ENCODE measurements around the gene HBM. TPM values are rescaled to one million over a fixed set of nuclear protein-coding genes. Genes with fewer than 3 reads are reported as not detected.
"Not testable (repeated sequence)": the region's sequence is repeated elsewhere in the genome, so short reads cannot be mapped to it uniquely, and the experiment has no call there.

HBM gene
- total RNA-seq, 2 donors from 2014 or later = not detected

DNA sequence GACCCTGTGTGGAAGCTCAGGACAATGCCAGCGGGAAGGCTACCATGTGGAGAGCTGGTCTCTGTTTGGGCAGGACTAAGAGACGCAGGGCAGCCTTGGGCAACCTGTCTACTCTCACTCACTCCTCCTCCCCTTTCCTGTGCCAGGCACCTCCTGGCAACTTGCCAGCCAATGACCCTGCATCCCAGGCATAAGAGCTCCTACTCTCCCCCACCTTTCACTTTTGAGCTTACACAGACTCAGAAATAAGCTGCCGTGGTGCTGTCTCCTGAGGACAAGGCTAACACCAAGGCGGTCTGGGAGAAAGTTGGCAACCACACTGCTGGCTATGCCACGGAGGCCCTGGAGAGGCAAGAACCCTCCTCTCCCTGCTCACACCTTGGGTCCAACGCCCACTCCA lies 2.6 kb downstream of the HBM start:
- DNase-seq (ENCODE audit: low spot score) = no peak
- ATAC-seq = no peak
- no peak overlapping the region for H3K4me3 Mint-ChIP-seq
- peaks cover 0 to 3% of the 10 kb centered on the region in 2 donors for H3K4me1 Mint-ChIP-seq (ENCODE audit: low read depth in 2 of 2)
- H3K36me3 Mint-ChIP-seq = no peaks in the 10 kb centered on the region
- no peak overlapping the region for H3K27ac Mint-ChIP-seq
- peaks cover 17 to 18% of the 10 kb centered on the region in 2 donors for H3K27me3 Mint-ChIP-seq
- no peaks in the 10 kb centered on the region for H3K9me3 Mint-ChIP-seq

DNA sequence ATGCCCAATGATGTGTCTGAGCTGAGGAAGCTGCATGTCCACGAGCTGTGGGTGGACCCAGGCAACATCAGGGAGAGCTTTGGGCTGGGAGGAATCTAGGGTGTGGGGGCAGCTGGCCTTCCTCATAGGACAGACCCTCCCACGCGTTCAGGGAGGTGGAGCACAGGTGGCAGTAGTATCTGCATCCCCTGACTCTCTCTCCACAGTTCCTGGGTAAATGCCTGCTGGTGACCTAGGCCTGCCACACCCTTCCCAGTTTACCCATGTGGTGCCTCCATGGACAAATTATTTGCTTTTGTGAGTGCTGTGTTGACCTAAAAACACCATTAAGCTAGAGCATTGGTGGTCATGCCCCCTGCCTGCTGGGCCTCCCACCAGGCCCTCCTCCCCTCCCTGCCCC lies 3.2 kb downstream of the HBM start:
- no peak for ATAC-seq
- no peak for DNase-seq (ENCODE audit: low spot score)
- Mint-ChIP-seq H3K4me1 (ENCODE audit: low read depth in 2 of 2) (peaks cover 0 to 6% of the 10 kb centered on the region in 2 donors), H3K27ac (no peak overlapping the region), H3K4me3 (no peak overlapping the region), H3K36me3 (no peaks in the 10 kb centered on the region), H3K9me3 (no peaks in the 10 kb centered on the region), H3K27me3 (peaks cover 17 to 21% of the 10 kb centered on the region in 2 donors)

DNA sequence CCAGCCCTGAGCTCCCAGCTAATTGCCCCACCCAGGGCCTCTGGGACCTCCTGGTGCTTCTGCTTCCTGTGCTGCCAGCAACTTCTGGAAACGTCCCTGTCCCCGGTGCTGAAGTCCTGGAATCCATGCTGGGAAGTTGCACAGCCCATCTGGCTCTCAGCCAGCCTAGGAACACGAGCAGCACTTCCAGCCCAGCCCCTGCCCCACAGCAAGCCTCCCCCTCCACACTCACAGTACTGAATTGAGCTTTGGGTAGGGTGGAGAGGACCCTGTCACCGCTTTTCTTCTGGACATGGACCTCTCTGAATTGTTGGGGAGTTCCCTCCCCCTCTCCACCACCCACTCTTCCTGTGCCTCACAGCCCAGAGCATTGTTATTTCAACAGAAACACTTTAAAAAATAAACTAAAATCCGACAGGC lies 4.3 kb downstream of the HBM start:
- H3K36me3 Mint-ChIP-seq; H3K4me1 Mint-ChIP-seq (ENCODE audit: low read depth in 2 of 2); H3K9me3 Mint-ChIP-seq; H3K27ac Mint-ChIP-seq; H3K4me3 Mint-ChIP-seq; DNase-seq (ENCODE audit: low spot score); ATAC-seq: not testable (repeated sequence)
- H3K27me3 Mint-ChIP-seq = peaks cover 24 to 28% of the 10 kb centered on the region in 2 donors

DNA sequence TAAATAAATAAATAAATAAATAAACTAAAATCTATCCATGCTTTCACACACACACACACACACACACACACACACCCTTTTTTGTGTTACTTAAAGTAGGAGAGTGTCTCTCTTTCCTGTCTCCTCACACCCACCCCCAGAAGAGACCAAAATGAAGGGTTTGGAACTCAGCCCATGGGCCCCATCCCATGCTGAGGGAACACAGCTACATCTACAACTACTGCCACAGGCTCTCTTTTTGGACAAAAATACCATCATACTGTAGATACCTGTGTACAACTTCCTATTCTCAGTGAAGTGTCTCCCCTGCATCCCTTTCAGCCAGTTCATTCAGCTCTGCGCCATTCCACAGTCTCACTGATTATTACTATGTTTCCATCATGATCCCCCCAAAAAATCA lies 5.0 kb downstream of the HBM start:
- H3K27ac Mint-ChIP-seq = no peak overlapping the region
- ATAC-seq (no peak), DNase-seq (ENCODE audit: low spot score) (no peak)
- peaks cover 0 to 8% of the 10 kb centered on the region in 2 donors for H3K4me1 Mint-ChIP-seq (ENCODE audit: low read depth in 2 of 2)
- H3K4me3 Mint-ChIP-seq = no peak overlapping the region
- H3K36me3 Mint-ChIP-seq = no peaks in the 10 kb centered on the region
- H3K27me3 Mint-ChIP-seq = peaks cover 30 to 33% of the 10 kb centered on the region in 2 donors
- no peaks in the 10 kb centered on the region for H3K9me3 Mint-ChIP-seq

DNA sequence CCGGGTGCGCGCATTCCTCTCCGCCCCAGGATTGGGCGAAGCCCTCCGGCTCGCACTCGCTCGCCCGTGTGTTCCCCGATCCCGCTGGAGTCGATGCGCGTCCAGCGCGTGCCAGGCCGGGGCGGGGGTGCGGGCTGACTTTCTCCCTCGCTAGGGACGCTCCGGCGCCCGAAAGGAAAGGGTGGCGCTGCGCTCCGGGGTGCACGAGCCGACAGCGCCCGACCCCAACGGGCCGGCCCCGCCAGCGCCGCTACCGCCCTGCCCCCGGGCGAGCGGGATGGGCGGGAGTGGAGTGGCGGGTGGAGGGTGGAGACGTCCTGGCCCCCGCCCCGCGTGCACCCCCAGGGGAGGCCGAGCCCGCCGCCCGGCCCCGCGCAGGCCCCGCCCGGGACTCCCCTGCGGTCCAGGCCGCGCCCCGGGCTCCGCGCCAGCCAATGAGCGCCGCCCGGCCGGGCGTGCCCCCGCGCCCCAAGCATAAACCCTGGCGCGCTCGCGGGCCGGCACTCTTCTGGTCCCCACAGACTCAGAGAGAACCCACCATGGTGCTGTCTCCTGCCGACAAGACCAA lies 6.7 kb downstream of the HBM start, which contains the start of gene HBA2:
Gene HBA2 (plus strand): TSS at position 503 of the 568 bp plus-strand sequence. CDS start 37 bp downstream, at position 540.
- H3K9me3 Mint-ChIP-seq; H3K27ac Mint-ChIP-seq; DNase-seq (ENCODE audit: low spot score); H3K36me3 Mint-ChIP-seq; H3K4me1 Mint-ChIP-seq (ENCODE audit: low read depth in 2 of 2): not testable (repeated sequence)
- peak; percentile 47 to 61 for ATAC-seq
- peaks cover 30% of the 10 kb centered on the region in 2 donors for H3K27me3 Mint-ChIP-seq
- peak within 1 kb of the TSS; percentile 8 for H3K4me3 Mint-ChIP-seq

DNA sequence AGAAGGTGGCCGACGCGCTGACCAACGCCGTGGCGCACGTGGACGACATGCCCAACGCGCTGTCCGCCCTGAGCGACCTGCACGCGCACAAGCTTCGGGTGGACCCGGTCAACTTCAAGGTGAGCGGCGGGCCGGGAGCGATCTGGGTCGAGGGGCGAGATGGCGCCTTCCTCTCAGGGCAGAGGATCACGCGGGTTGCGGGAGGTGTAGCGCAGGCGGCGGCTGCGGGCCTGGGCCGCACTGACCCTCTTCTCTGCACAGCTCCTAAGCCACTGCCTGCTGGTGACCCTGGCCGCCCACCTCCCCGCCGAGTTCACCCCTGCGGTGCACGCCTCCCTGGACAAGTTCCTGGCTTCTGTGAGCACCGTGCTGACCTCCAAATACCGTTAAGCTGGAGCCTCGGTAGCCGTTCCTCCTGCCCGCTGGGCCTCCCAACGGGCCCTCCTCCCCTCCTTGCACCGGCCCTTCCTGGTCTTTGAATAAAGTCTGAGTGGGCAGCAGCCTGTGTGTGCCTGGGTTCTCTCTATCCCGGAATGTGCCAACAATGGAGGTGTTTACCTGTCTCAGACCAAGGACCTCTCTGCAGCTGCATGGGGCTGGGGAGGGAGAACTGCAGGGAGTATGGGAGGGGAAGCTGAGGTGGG lies 7.6 kb downstream of the HBM start:
- H3K9me3 Mint-ChIP-seq; H3K27ac Mint-ChIP-seq; DNase-seq (ENCODE audit: low spot score); H3K36me3 Mint-ChIP-seq; ATAC-seq; H3K4me1 Mint-ChIP-seq (ENCODE audit: low read depth in 2 of 2): not testable (repeated sequence)
- Mint-ChIP-seq H3K4me3 (peak overlapping the region; percentile 8), H3K27me3 (peaks cover 37 to 38% of the 10 kb centered on the region in 2 donors)

DNA sequence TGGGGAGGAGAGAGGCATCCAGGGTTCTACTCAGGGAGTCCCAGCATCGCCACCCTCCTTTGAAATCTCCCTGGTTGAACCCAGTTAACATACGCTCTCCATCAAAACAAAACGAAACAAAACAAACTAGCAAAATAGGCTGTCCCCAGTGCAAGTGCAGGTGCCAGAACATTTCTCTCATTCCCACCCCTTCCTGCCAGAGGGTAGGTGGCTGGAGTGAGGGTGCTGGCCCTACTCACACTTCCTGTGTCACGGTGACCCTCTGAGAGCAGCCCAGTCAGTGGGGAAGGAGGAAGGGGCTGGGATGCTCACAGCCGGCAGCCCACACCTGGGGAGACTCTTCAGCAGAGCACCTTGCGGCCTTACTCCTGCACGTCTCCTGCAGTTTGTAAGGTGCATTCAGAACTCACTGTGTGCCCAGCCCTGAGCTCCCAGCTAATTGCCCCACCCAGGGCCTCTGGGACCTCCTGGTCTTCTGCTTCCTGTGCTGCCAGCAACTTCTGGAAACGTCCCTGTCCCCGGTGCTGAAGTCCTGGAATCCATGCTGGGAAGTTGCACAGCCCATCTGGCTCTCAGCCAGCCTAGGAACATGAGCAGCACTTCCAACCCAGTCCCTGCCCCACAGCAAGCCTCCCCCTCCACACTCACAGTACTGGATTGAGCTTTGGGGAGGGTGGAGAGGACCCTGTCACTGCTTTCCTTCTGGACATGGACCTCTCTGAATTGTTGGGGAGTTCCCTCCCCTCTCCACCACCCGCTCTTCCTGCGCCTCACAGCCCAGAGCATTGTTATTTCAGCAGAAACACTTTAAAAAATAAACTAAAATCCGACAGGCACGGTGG lies 8.4 kb downstream of the HBM start:
- H3K27me3 Mint-ChIP-seq = peaks cover 34 to 36% of the 10 kb centered on the region in 2 donors
- not testable (repeated sequence) for DNase-seq (ENCODE audit: low spot score); H3K27ac Mint-ChIP-seq; ATAC-seq; H3K4me1 Mint-ChIP-seq (ENCODE audit: low read depth in 2 of 2); H3K36me3 Mint-ChIP-seq; H3K9me3 Mint-ChIP-seq; H3K4me3 Mint-ChIP-seq

DNA sequence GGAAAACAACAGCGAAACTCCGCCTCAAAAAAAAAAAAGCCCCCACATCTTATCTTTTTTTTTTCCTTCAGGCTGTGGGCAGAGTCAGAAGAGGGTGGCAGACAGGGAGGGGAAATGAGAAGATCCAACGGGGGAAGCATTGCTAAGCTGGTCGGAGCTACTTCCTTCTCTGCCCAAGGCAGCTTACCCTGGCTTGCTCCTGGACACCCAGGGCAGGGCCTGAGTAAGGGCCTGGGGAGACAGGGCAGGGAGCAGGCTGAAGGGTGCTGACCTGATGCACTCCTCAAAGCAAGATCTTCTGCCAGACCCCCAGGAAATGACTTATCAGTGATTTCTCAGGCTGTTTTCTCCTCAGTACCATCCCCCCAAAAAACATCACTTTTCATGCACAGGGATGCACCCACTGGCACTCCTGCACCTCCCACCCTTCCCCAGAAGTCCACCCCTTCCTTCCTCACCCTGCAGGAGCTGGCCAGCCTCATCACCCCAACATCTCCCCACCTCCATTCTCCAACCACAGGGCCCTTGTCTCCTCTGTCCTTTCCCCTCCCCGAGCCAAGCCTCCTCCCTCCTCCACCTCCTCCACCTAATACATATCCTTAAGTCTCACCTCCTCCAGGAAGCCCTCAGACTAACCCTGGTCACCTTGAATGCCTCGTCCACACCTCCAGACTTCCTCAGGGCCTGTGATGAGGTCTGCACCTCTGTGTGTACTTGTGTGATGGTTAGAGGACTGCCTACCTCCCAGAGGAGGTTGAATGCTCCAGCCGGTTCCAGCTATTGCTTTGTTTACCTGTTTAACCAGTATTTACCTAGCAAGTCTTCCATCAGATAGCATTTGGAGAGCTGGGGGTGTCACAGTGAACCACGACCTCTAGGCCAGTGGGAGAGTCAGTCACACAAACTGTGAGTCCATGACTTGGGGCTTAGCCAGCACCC lies 9.5 kb downstream of the HBM start:
- peaks cover 0 to 5% of the 10 kb centered on the region in 2 donors for H3K4me1 Mint-ChIP-seq (ENCODE audit: low read depth in 2 of 2)
- no peak for ATAC-seq
- H3K9me3 Mint-ChIP-seq = no peaks in the 10 kb centered on the region
- H3K27me3 Mint-ChIP-seq = peaks cover 32 to 34% of the 10 kb centered on the region in 2 donors
- H3K36me3 Mint-ChIP-seq = no peaks in the 10 kb centered on the region
- H3K27ac Mint-ChIP-seq = no peak overlapping the region
- peak overlapping the region; percentile 25 for H3K4me3 Mint-ChIP-seq
- DNase-seq (ENCODE audit: low spot score) = no peak

DNA sequence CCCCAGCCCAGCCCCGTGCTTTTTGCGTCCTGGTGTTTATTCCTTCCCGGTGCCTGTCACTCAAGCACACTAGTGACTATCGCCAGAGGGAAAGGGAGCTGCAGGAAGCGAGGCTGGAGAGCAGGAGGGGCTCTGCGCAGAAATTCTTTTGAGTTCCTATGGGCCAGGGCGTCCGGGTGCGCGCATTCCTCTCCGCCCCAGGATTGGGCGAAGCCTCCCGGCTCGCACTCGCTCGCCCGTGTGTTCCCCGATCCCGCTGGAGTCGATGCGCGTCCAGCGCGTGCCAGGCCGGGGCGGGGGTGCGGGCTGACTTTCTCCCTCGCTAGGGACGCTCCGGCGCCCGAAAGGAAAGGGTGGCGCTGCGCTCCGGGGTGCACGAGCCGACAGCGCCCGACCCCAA lies 10.2 kb downstream of the HBM start:
- peaks cover 25 to 29% of the 10 kb centered on the region in 2 donors for H3K27me3 Mint-ChIP-seq
- not testable (repeated sequence) for H3K27ac Mint-ChIP-seq; H3K4me3 Mint-ChIP-seq; H3K9me3 Mint-ChIP-seq; H3K4me1 Mint-ChIP-seq (ENCODE audit: low read depth in 2 of 2); H3K36me3 Mint-ChIP-seq; ATAC-seq; DNase-seq (ENCODE audit: low spot score)

DNA sequence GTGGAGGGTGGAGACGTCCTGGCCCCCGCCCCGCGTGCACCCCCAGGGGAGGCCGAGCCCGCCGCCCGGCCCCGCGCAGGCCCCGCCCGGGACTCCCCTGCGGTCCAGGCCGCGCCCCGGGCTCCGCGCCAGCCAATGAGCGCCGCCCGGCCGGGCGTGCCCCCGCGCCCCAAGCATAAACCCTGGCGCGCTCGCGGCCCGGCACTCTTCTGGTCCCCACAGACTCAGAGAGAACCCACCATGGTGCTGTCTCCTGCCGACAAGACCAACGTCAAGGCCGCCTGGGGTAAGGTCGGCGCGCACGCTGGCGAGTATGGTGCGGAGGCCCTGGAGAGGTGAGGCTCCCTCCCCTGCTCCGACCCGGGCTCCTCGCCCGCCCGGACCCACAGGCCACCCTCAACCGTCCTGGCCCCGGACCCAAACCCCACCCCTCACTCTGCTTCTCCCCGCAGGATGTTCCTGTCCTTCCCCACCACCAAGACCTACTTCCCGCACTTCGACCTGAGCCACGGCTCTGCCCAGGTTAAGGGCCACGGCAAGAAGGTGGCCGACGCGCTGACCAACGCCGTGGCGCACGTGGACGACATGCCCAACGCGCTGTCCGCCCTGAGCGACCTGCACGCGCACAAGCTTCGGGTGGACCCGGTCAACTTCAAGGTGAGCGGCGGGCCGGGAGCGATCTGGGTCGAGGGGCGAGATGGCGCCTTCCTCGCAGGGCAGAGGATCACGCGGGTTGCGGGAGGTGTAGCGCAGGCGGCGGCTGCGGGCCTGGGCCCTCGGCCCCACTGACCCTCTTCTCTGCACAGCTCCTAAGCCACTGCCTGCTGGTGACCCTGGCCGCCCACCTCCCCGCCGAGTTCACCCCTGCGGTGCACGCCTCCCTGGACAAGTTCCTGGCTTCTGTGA lies 11.0 kb downstream of the HBM start, which contains the start of gene HBA1:
Gene HBA1 (plus strand): TSS at position 204 of the 906 bp plus-strand sequence. CDS start 37 bp downstream, at position 241.
- H3K4me1 Mint-ChIP-seq (ENCODE audit: low read depth in 2 of 2); DNase-seq (ENCODE audit: low spot score); H3K27ac Mint-ChIP-seq; H3K36me3 Mint-ChIP-seq; H3K4me3 Mint-ChIP-seq; H3K9me3 Mint-ChIP-seq: not testable (repeated sequence)
- ATAC-seq = peak; percentile 47 to 70
- H3K27me3 Mint-ChIP-seq = peaks cover 24 to 27% of the 10 kb centered on the region in 2 donors

DNA sequence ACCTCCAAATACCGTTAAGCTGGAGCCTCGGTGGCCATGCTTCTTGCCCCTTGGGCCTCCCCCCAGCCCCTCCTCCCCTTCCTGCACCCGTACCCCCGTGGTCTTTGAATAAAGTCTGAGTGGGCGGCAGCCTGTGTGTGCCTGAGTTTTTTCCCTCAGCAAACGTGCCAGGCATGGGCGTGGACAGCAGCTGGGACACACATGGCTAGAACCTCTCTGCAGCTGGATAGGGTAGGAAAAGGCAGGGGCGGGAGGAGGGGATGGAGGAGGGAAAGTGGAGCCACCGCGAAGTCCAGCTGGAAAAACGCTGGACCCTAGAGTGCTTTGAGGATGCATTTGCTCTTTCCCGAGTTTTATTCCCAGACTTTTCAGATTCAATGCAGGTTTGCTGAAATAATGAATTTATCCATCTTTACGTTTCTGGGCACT lies 11.6 kb downstream of the HBM start:
- Mint-ChIP-seq H3K27ac (no peak overlapping the region), H3K4me3 (no peak overlapping the region), H3K9me3 (no peaks in the 10 kb centered on the region), H3K27me3 (peaks cover 24 to 25% of the 10 kb centered on the region in 2 donors), H3K4me1 (ENCODE audit: low read depth in 2 of 2) (peaks cover 0 to 9% of the 10 kb centered on the region in 2 donors), H3K36me3 (no peaks in the 10 kb centered on the region)
- DNase-seq (ENCODE audit: low spot score) = no peak
- ATAC-seq = no peak

DNA sequence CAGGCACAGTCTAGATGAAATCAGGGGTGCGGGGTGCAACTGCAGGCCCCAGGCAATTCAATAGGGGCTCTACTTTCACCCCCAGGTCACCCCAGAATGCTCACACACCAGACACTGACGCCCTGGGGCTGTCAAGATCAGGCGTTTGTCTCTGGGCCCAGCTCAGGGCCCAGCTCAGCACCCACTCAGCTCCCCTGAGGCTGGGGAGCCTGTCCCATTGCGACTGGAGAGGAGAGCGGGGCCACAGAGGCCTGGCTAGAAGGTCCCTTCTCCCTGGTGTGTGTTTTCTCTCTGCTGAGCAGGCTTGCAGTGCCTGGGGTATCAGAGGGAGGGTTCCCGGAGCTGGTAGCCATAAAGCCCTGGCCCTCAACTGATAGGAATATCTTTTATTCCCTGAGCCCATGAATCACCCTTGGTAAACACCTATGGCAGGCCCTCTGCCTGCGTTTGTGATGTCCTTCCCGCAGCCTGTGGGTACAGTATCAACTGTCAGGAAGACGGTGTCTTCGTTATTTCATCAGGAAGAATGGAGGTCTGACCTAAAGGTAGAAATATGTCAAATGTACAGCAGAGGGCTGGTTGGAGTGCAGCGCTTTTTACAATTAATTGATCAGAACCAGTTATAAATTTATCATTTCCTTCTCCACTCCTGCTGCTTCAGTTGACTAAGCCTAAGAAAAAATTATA lies 12.3 kb downstream of the HBM start:
- Mint-ChIP-seq H3K27me3 (peaks cover 24 to 25% of the 10 kb centered on the region in 2 donors), H3K27ac (no peak overlapping the region), H3K36me3 (no peaks in the 10 kb centered on the region), H3K4me3 (no peak overlapping the region), H3K9me3 (no peaks in the 10 kb centered on the region), H3K4me1 (ENCODE audit: low read depth in 2 of 2) (peaks cover 0 to 9% of the 10 kb centered on the region in 2 donors)
- DNase-seq (ENCODE audit: low spot score) = peak; percentile 32
- ATAC-seq = no peak
